NCI-H2081 (cell line): ENCODE measurements around the gene KRTAP12-1.
"Not testable (repeated sequence)": the region's sequence is repeated elsewhere in the genome, so short reads cannot be mapped to it uniquely, and the experiment has no call there.

Source experiments
- DNase-seq, 2 experiments: peaks; one replicate each; lab custom pipeline; 2025; lab: John Stamatoyannopoulos, UW

KRTAP12-1 gene

GRCh38 chr21:44667612-44668011 is 14.4 kb downstream of the KRTAP12-1 start:
- DNase-seq = no peak

- DNase-seq = peak; percentile 37 to 78
These were observed 15.3 kb downstream of the KRTAP12-1 start, which contains the start of gene KRTAP12-2 for GRCh38 chr21:44666401-44667320. KRTAP12-2 (minus strand) TSS chr21:44666927; CDS start chr21:44666886, 41 bp downstream.

- no peak for DNase-seq
These were observed 17.3 kb downstream of the KRTAP12-1 start for GRCh38 chr21:44664691-44665090.

- not testable (repeated sequence) for DNase-seq
These were observed 20.4 kb downstream of the KRTAP12-1 start for GRCh38 chr21:44661567-44661966.

- DNase-seq = no peak
These were observed 22.9 kb downstream of the KRTAP12-1 start for GRCh38 chr21:44658913-44659595.

- no peak for DNase-seq
These were observed 23.4 kb downstream of the KRTAP12-1 start for GRCh38 chr21:44658541-44658910.

GRCh38 chr21:44657635-44658540 is 24.1 kb downstream of the KRTAP12-1 start, which contains the start of gene KRTAP12-3:
KRTAP12-3 (plus strand) TSS chr21:44657932; CDS start chr21:44657980, 48 bp downstream.
- no peak for DNase-seq

- DNase-seq = no peak
These were observed 25.1 kb downstream of the KRTAP12-1 start for GRCh38 chr21:44656868-44657267.

- DNase-seq = no peak
These were observed 27.3 kb downstream of the KRTAP12-1 start, which contains the start of gene KRTAP12-4 for GRCh38 chr21:44654576-44655175. KRTAP12-4 (minus strand) TSS chr21:44654659; CDS start chr21:44654614, 45 bp downstream.

- peak; percentile 36 to 85 for DNase-seq
These were observed 28.0 kb downstream of the KRTAP12-1 start for GRCh38 chr21:44653656-44654575.

GRCh38 chr21:44653123-44653522 is 28.8 kb downstream of the KRTAP12-1 start:
- DNase-seq = no peak

- DNase-seq = no peak
These were observed 30.8 kb downstream of the KRTAP12-1 start for GRCh38 chr21:44650973-44651675.

GRCh38 chr21:44650265-44650972 is 31.5 kb downstream of the KRTAP12-1 start:
- no peak for DNase-seq

- DNase-seq = no peak
These were observed 32.4 kb downstream of the KRTAP12-1 start for GRCh38 chr21:44649521-44650100.

- no peak for DNase-seq
These were observed 33.2 kb downstream of the KRTAP12-1 start for GRCh38 chr21:44648557-44649311.

GRCh38 chr21:44647222-44647552 is 34.8 kb downstream of the KRTAP12-1 start:
- DNase-seq = no peak

- DNase-seq = peak in 1 of 2 experiments; percentile 69
These were observed 35.4 kb downstream of the KRTAP12-1 start, which contains the start of gene KRTAP10-11 for GRCh38 chr21:44646366-44647221. KRTAP10-11 (plus strand) TSS chr21:44646414; CDS start chr21:44646459, 45 bp downstream.
